ENCODE results near the gene CUL7. TPM values are rescaled to one million over a fixed set of nuclear protein-coding genes. Genes with fewer than 3 reads are reported as not detected.

The CUL7 gene
- total and polyA plus RNA-seq, 10 of the 15 experiments (the other 5 are each of a cell fraction or from before 2014, with no cell fraction given) = 0.66 to 18.4 (median 10.9) TPM

- no peak overlapping the region for H3K27ac ChIP-seq (ENCODE audit: control insufficient read depth, insufficient read depth)
- ATAC-seq (no peak), FAIRE-seq (no peak), DNase-seq (ENCODE audit: low read depth, low spot score) (no peak)
- WGBS (ENCODE audit: insufficient coverage, insufficient replicate concordance, low lambda C conversion rate, missing lambda C conversion rate) = 73% methylated on average over 4 of the region's 5 CpGs
- ChIA-PET CTCF (interaction anchor here (1.5 kb wide), 1 partner anchor 53 kb away, joined by 4 read pairs; no protein-coding TSS in a partner anchor), SMC1A (ENCODE audit: uncharacterized antibody, unreplicated experiment) (interaction anchor here (0.6 kb wide), 1 partner anchor 165 kb away, joined by 3 read pairs; no protein-coding TSS in a partner anchor), RAD21 (ENCODE audit: unreplicated experiment) (no interaction called here), POLR2A (interaction anchor here (0.6 to 0.7 kb wide), 2 partner anchors 12 to 382 kb away, joined by 4 to 5 read pairs; no protein-coding TSS in a partner anchor)
- no peaks in the 10 kb centered on the region for H3K9me3 ChIP-seq (replicated peaks; ENCODE audit: control insufficient read depth, insufficient read depth, low read length)
- H2AFZ ChIP-seq (ENCODE audit: control insufficient read depth, low read depth, low read length) = no peak overlapping the region
- TF ChIP-seq DPF2 (IDR thresholded peaks at IDR 0.05) = no peak
- no peak for TF ChIP-seq ZBTB4 (CRISPR knock-in tag; IDR thresholded peaks at IDR 0.05)
- no peak for TF ChIP-seq PML (IDR thresholded peaks at IDR 0.05; ENCODE audit: low read length)
- TF ChIP-seq HSF1 (IDR thresholded peaks at IDR 0.05; ENCODE audit: low read depth, low read length) = no peak
- TF ChIP-seq BACH1 (IDR thresholded peaks at IDR 0.05; ENCODE audit: borderline replicate concordance) = no peak
- TF ChIP-seq ZZZ3 (IDR thresholded peaks at IDR 0.05; ENCODE audit: control insufficient read depth, insufficient read length, low read depth) = no peak
- TF ChIP-seq, protein P1, sequence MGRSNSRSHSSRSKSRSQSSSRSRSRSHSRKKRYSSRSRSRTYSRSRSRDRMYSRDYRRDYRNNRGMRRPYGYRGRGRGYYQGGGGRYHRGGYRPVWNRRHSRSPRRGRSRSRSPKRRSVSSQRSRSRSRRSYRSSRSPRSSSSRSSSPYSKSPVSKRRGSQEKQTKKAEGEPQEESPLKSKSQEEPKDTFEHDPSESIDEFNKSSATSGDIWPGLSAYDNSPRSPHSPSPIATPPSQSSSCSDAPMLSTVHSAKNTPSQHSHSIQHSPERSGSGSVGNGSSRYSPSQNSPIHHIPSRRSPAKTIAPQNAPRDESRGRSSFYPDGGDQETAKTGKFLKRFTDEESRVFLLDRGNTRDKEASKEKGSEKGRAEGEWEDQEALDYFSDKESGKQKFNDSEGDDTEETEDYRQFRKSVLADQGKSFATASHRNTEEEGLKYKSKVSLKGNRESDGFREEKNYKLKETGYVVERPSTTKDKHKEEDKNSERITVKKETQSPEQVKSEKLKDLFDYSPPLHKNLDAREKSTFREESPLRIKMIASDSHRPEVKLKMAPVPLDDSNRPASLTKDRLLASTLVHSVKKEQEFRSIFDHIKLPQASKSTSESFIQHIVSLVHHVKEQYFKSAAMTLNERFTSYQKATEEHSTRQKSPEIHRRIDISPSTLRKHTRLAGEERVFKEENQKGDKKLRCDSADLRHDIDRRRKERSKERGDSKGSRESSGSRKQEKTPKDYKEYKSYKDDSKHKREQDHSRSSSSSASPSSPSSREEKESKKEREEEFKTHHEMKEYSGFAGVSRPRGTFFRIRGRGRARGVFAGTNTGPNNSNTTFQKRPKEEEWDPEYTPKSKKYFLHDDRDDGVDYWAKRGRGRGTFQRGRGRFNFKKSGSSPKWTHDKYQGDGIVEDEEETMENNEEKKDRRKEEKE (IDR thresholded peaks at IDR 0.05) = no peak
- intact Hi-C loops (cut with micrococcal nuclease; ENCODE audit: unreplicated experiment) = no loop called here
- no peak overlapping the region for H3K4me3 ChIP-seq
- no peak overlapping the region for H3K9ac ChIP-seq (ENCODE audit: control insufficient read depth, insufficient read depth, low read length)
- no TSS peak for BruUV-seq (replicated peaks)
- no peaks in the 10 kb centered on the region for H3K79me2 ChIP-seq (ENCODE audit: control insufficient read depth, insufficient read depth, low read length)
- in situ Hi-C loops (cut with MboI) = no loop called here
- no peak overlapping the region for H3K4me2 ChIP-seq (ENCODE audit: control insufficient read depth, insufficient read depth)
- H4K20me1 ChIP-seq (ENCODE audit: control insufficient read depth, insufficient read depth) = no peaks in the 10 kb centered on the region
- H3K27me3 ChIP-seq (replicated peaks in 1 of 2; ENCODE audit: control insufficient read depth in 2 of 2, insufficient read depth in 2 of 2, low read length in 1 of 2) = no peaks in the 10 kb centered on the region
- H3K36me3 ChIP-seq (ENCODE audit: control insufficient read depth in 2 of 2, insufficient read depth in 2 of 2, low read length in 1 of 2) = no peaks in the 10 kb centered on the region
- H3K4me1 ChIP-seq (ENCODE audit: control insufficient read depth, insufficient read depth, low read length) = peaks cover 15% of the 10 kb centered on the region
Measured at GRCh38 chr6:43091020-43091419, 37.4 kb upstream of the CUL7 start.

All from GM12878 (cell line).